Liver (tissue), 9 donors: ENCODE data around the gene VN1R5. TPM values are rescaled to one million over a fixed set of nuclear protein-coding genes. Genes with fewer than 3 reads are reported as not detected.

Experiments used
- DNase-seq: peaks from one replicate; pipeline ENCODE4 v3.0.0-alpha.2; 2017; ENCODE audit warnings: low spot score
- H3K27ac ChIP-seq, 2 donors: one replicate each; pipeline ENCODE4 v1.7.0; 2013; ENCODE audit warnings: inconsistent platforms in 2 of 2, low read length in 2 of 2, control low read depth in 1 of 2, low read depth in 1 of 2, mild to moderate bottlenecking in 1 of 2
- H3K27me3 ChIP-seq, 4 donors: one replicate each; pipeline versions ENCODE4 v1.6.1 to v1.7.0; 2013; ENCODE audit warnings: low read length in 3 of 4, inconsistent platforms in 1 of 4, mild to moderate bottlenecking in 1 of 4, moderate library complexity in 1 of 4; ENCODE audit not compliant: control insufficient read depth in 4 of 4, insufficient read depth in 4 of 4
- H3K36me3 ChIP-seq, 4 donors: one replicate each; pipeline versions ENCODE4 v1.6.1 to v1.7.0; 2013; ENCODE audit warnings: low read length in 3 of 4, mild to moderate bottlenecking in 3 of 4, low read depth in 1 of 4, moderate library complexity in 1 of 4; ENCODE audit not compliant: control insufficient read depth in 4 of 4, insufficient read depth in 3 of 4
- H3K4me1 ChIP-seq, 4 donors: one replicate each; pipeline versions ENCODE4 v1.6.1 to v1.7.0; 2013; ENCODE audit warnings: low read length in 3 of 4, mild to moderate bottlenecking in 3 of 4, moderate library complexity in 1 of 4; ENCODE audit not compliant: control insufficient read depth in 4 of 4, insufficient read depth in 4 of 4
- H3K4me3 ChIP-seq, 3 donors: one replicate each; pipeline versions ENCODE4 v1.6.1 to v1.7.0; 2013; ENCODE audit warnings: low read length in 3 of 3, control low read depth in 1 of 3, low read depth in 1 of 3, mild to moderate bottlenecking in 1 of 3
- H3K9ac ChIP-seq, 2 donors: one replicate each; pipeline ENCODE4 v1.7.0; 2013; ENCODE audit warnings: low read length in 2 of 2, mild to moderate bottlenecking in 2 of 2, moderate library complexity in 2 of 2, control low read depth in 1 of 2, low read depth in 1 of 2
- H3K9me3 ChIP-seq, 4 donors: one replicate each; pipeline versions ENCODE4 v1.6.1 to v1.7.0; 2013; ENCODE audit warnings: low read length in 3 of 4; ENCODE audit not compliant: control insufficient read depth in 4 of 4
- EGR1 ChIP-seq, 2 donors: IDR thresholded peaks; 2 replicates each; pipeline ENCODE4 v1.6.1; 2016 to 2018; ENCODE audit warnings: antibody characterized with exemption in 2 of 2, low read depth in 2 of 2
- FOXA1 ChIP-seq: IDR thresholded peaks from 2 replicates; pipeline ENCODE4 v1.6.1; 2016; ENCODE audit warnings: antibody characterized with exemption
- FOXA2 ChIP-seq: IDR thresholded peaks from 2 replicates; pipeline ENCODE4 v1.6.1; 2016; ENCODE audit warnings: antibody characterized with exemption
- GABPA ChIP-seq, 2 donors: IDR thresholded peaks in 1 of 2; conservative IDR thresholded peaks in 1 of 2; 2 replicates each; pipeline ENCODE4 v1.6.1; 2016; ENCODE audit warnings: antibody characterized with exemption in 2 of 2, mild to moderate bottlenecking in 1 of 2, moderate library complexity in 1 of 2
- HNF4A ChIP-seq, 2 donors: conservative IDR thresholded peaks; 2 replicates each; pipeline ENCODE4 v1.6.1; 2016; ENCODE audit warnings: antibody characterized with exemption in 2 of 2, mild to moderate bottlenecking in 2 of 2
- HNF4G ChIP-seq: IDR thresholded peaks from 2 replicates; pipeline ENCODE4 v1.6.1; 2016; ENCODE audit warnings: antibody characterized with exemption
- JUND ChIP-seq, 2 donors: IDR thresholded peaks; 2 replicates each; pipeline ENCODE4 v1.6.1; 2016; ENCODE audit warnings: antibody characterized with exemption in 2 of 2
- NR2F2 ChIP-seq: IDR thresholded peaks from 2 replicates; pipeline ENCODE4 v1.6.1; 2016; ENCODE audit warnings: antibody characterized with exemption
- RAD21 ChIP-seq, 2 donors: IDR thresholded peaks; 2 replicates each; pipeline ENCODE4 v1.6.1; 2016; ENCODE audit warnings: antibody characterized with exemption in 2 of 2, mild to moderate bottlenecking in 2 of 2
- RXRA ChIP-seq, 2 donors: IDR thresholded peaks; 2 replicates each; pipeline ENCODE4 v1.6.1; 2017 to 2018; ENCODE audit warnings: antibody characterized with exemption in 2 of 2, mild to moderate bottlenecking in 1 of 2
- SP1 ChIP-seq: IDR thresholded peaks from 2 replicates; pipeline ENCODE4 v1.6.1; 2018; ENCODE audit warnings: antibody characterized with exemption, mild to moderate bottlenecking
- TAF1 ChIP-seq: conservative IDR thresholded peaks from 2 replicates; pipeline ENCODE4 v1.6.1; 2016; ENCODE audit warnings: antibody characterized with exemption, mild to moderate bottlenecking
- YY1 ChIP-seq: IDR thresholded peaks from 2 replicates; pipeline ENCODE4 v1.6.1; 2016; ENCODE audit warnings: antibody characterized with exemption, mild to moderate bottlenecking
- whole genome bisulfite sequencing: extraction: QIAGEN DNeasy Blood & Tissue Kit; methylation state at CpG from one replicate; pipeline ENCODE4 v1.1.7; 2013; 5-methylcytosine and 5-hydroxymethylcytosine counted together
- polyA plus RNA-seq, 2 donors: library from polyadenylated mRNA; stranded (reverse) in 1 of 2; unstranded in 1 of 2; fragments of 200-250 nt in 1 of 2; fragments of >200 nt in 1 of 2; fragmentation: Nextera tagmentation in 1 of 2; extraction: Ambion mirVana in 1 of 2; gene quantifications; one replicate each; pipeline versions ENCODE4 v1.2.1 to v1.2.3, GENCODE V29; 2013 to 2015
- total RNA-seq, 2 donors: library from RNA; depleted of rRNA; stranded (reverse); fragments of >200 nt; gene quantifications; one replicate each; pipeline ENCODE4 v1.2.3, GENCODE V29; 2014
- TF ChIP-seq, protein P1 (sequence below): IDR thresholded peaks from 2 replicates; pipeline ENCODE4 v1.6.1; 2016; ENCODE audit warnings: antibody characterized with exemption
- TF ChIP-seq, protein P2 (sequence below): fragments of 150-350 bp; IDR thresholded peaks from 2 replicates; pipeline ENCODE4 v1.5.1; 2017; ENCODE audit warnings: improper control_type of control experiment, low read depth, low read length; ENCODE audit not compliant: missing input control
- TF ChIP-seq, protein P3 (sequence below): IDR thresholded peaks from 2 replicates; pipeline ENCODE4 v1.6.1; 2016; ENCODE audit warnings: antibody characterized with exemption, mild to moderate bottlenecking
- TF ChIP-seq, protein P4 (sequence below): IDR thresholded peaks from 2 replicates; pipeline ENCODE4 v1.6.1; 2016; ENCODE audit warnings: antibody characterized with exemption
- TF ChIP-seq, protein P5 (sequence below): IDR thresholded peaks from 2 replicates; pipeline ENCODE4 v1.6.1; 2016; ENCODE audit warnings: antibody characterized with exemption
- donor health status: healthy.
- donor health status: healthy.
- donor health status: healthy.
- donor health status: healthy.
- donor health status: healthy.

Gene VN1R5
- total and polyA plus RNA-seq, 4 donors, result not detected

DNA sequence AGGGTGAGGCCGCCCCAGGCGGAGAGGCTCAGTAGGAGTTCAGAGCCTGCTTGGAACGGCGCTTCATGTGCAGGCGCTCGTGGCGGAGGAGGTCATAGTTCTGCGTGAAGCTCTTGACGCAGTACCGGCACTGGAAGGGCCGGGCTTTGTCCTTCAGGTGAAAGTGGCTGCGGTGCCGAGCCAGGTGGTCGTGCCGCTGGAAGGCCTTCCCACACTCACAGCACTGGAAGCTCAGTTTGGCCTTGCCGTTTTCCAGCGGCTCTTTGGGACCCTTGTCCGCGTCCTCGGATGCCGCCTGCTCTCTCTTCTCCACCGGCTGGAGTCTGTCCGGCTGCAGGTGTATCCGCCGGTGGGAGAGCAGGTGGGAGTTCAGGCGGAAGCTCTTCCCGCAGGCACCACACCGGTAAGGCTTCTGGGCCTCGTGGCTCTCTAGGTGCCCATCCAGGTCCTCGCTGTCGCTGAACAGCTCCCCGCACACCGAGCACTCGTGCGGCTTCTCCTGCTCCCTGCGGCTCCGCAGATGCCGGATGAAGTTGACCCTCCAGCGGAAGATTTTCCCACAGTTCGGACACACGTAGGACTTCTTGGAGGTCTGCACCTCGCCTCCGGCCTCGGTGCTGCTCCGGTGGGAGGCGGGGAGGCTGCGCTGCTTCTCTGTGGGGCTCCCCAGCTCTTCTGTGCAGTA lies 44.8 kb downstream of the VN1R5 start:
- Histone ChIP-seq H3K9me3 (no peaks in the 10 kb centered on the region), H3K4me3 (no peak overlapping the region), H3K36me3 (peaks cover 0 to 29% (median 6%) of the 10 kb centered on the region in 4 donors), H3K9ac (no peak overlapping the region), H3K4me1 (no peaks in the 10 kb centered on the region), H3K27me3 (no peaks in the 10 kb centered on the region), H3K27ac (no peak overlapping the region)
- TF ChIP-seq HNF4A (conservative IDR thresholded peaks at IDR 0.05) (no peak), TAF1 (no peak), NR2F2 (no peak), YY1 (no peak)
- TF ChIP-seq, protein P1, sequence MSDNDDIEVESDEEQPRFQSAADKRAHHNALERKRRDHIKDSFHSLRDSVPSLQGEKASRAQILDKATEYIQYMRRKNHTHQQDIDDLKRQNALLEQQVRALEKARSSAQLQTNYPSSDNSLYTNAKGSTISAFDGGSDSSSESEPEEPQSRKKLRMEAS, result no peak
- no peak for DNase-seq
- 98% methylated on average over 47 of the region's 47 CpGs for WGBS

DNA sequence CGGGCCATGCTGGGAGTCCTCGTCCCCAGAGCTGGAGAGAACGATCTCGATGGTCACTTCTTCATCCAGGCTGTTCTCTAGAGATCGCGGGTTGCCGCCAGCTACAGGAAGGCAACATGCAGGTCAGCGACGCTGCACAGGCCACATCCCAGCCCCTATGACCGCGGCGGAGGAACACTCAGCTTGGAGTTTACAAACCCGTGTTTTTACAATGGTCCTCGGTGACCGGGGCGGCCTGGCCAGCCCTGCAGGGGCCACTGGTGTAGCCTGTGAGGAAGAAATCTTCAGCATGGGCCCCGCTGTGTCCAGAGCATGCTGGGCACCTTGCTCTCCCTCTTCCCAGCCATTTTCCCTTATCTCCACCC lies 45.3 kb downstream of the VN1R5 start:
- no peak overlapping the region for H3K27ac ChIP-seq
- 98% methylated on average over 17 of the region's 17 CpGs for WGBS
- TF ChIP-seq HNF4A (conservative IDR thresholded peaks at IDR 0.05), result no peak
- peaks cover 0 to 29% (median 6%) of the 10 kb centered on the region in 4 donors for H3K36me3 ChIP-seq
- no peaks in the 10 kb centered on the region for H3K9me3 ChIP-seq
- H3K4me1 ChIP-seq, result no peaks in the 10 kb centered on the region
- H3K9ac ChIP-seq, result no peak overlapping the region
- no peak overlapping the region for H3K4me3 ChIP-seq
- H3K27me3 ChIP-seq, result no peaks in the 10 kb centered on the region
- no peak for DNase-seq

DNA sequence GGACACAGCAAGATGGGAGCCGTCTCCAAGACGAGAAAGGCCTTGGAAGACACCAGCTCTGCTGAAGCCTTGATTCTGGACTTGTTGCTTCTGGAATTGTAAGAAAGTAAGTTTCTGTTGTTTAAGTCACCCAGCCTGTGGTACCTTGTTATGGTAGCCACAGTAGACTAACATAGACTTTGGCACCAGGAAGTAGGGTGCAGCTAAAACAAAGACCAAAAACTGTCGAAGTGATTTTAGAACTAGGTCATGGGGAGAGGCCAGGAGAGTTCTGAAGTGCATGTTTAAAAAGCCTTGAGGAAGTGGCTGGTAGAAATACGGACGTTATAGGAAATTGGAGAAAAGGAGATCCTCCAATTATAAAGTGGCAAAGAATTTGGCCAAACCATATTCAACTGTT lies 47.3 kb downstream of the VN1R5 start:
- Histone ChIP-seq H3K36me3 (peaks cover 0 to 44% (median 8%) of the 10 kb centered on the region in 4 donors), H3K4me1 (no peaks in the 10 kb centered on the region), H3K9me3 (no peaks in the 10 kb centered on the region), H3K4me3 (no peak overlapping the region), H3K9ac (no peak overlapping the region), H3K27me3 (no peaks in the 10 kb centered on the region), H3K27ac (no peak overlapping the region)
- DNase-seq, result no peak
- TF ChIP-seq FOXA1, result no peak
- TF ChIP-seq GABPA (IDR thresholded peaks at IDR 0.05 in 1 of 2, conservative IDR thresholded peaks at IDR 0.05 in 1 of 2), result no peak
- TF ChIP-seq HNF4A (conservative IDR thresholded peaks at IDR 0.05), result no peak
- TF ChIP-seq, protein P2, sequence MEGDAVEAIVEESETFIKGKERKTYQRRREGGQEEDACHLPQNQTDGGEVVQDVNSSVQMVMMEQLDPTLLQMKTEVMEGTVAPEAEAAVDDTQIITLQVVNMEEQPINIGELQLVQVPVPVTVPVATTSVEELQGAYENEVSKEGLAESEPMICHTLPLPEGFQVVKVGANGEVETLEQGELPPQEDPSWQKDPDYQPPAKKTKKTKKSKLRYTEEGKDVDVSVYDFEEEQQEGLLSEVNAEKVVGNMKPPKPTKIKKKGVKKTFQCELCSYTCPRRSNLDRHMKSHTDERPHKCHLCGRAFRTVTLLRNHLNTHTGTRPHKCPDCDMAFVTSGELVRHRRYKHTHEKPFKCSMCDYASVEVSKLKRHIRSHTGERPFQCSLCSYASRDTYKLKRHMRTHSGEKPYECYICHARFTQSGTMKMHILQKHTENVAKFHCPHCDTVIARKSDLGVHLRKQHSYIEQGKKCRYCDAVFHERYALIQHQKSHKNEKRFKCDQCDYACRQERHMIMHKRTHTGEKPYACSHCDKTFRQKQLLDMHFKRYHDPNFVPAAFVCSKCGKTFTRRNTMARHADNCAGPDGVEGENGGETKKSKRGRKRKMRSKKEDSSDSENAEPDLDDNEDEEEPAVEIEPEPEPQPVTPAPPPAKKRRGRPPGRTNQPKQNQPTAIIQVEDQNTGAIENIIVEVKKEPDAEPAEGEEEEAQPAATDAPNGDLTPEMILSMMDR, result no peak
- TF ChIP-seq, protein P3, sequence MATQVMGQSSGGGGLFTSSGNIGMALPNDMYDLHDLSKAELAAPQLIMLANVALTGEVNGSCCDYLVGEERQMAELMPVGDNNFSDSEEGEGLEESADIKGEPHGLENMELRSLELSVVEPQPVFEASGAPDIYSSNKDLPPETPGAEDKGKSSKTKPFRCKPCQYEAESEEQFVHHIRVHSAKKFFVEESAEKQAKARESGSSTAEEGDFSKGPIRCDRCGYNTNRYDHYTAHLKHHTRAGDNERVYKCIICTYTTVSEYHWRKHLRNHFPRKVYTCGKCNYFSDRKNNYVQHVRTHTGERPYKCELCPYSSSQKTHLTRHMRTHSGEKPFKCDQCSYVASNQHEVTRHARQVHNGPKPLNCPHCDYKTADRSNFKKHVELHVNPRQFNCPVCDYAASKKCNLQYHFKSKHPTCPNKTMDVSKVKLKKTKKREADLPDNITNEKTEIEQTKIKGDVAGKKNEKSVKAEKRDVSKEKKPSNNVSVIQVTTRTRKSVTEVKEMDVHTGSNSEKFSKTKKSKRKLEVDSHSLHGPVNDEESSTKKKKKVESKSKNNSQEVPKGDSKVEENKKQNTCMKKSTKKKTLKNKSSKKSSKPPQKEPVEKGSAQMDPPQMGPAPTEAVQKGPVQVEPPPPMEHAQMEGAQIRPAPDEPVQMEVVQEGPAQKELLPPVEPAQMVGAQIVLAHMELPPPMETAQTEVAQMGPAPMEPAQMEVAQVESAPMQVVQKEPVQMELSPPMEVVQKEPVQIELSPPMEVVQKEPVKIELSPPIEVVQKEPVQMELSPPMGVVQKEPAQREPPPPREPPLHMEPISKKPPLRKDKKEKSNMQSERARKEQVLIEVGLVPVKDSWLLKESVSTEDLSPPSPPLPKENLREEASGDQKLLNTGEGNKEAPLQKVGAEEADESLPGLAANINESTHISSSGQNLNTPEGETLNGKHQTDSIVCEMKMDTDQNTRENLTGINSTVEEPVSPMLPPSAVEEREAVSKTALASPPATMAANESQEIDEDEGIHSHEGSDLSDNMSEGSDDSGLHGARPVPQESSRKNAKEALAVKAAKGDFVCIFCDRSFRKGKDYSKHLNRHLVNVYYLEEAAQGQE, result no peak
- TF ChIP-seq RAD21 (IDR thresholded peaks at IDR 0.05), result no peak
- no peak for TF ChIP-seq YY1
- no peak for TF ChIP-seq RXRA (IDR thresholded peaks at IDR 0.05)
- TF ChIP-seq SP1, result no peak
- TF ChIP-seq, protein P4, sequence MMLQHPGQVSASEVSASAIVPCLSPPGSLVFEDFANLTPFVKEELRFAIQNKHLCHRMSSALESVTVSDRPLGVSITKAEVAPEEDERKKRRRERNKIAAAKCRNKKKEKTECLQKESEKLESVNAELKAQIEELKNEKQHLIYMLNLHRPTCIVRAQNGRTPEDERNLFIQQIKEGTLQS, result no peak
- no peak for TF ChIP-seq TAF1
- no peak for TF ChIP-seq HNF4G
- TF ChIP-seq, protein P5, sequence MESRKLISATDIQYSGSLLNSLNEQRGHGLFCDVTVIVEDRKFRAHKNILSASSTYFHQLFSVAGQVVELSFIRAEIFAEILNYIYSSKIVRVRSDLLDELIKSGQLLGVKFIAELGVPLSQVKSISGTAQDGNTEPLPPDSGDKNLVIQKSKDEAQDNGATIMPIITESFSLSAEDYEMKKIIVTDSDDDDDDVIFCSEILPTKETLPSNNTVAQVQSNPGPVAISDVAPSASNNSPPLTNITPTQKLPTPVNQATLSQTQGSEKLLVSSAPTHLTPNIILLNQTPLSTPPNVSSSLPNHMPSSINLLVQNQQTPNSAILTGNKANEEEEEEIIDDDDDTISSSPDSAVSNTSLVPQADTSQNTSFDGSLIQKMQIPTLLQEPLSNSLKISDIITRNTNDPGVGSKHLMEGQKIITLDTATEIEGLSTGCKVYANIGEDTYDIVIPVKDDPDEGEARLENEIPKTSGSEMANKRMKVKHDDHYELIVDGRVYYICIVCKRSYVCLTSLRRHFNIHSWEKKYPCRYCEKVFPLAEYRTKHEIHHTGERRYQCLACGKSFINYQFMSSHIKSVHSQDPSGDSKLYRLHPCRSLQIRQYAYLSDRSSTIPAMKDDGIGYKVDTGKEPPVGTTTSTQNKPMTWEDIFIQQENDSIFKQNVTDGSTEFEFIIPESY, result no peak
- no peak for TF ChIP-seq EGR1 (IDR thresholded peaks at IDR 0.05; ENCODE audit: low read depth in 2 of 2)
- TF ChIP-seq FOXA2, result no peak
- TF ChIP-seq JUND (IDR thresholded peaks at IDR 0.05), result no peak
- no peak for TF ChIP-seq NR2F2
- TF ChIP-seq, protein P1, result no peak
- WGBS, result 66% methylated on average over 5 of the region's 5 CpGs
